Measurements from ENCODE around the gene BABAM2.

The BABAM2 gene

GRCh38 chr2:28271231-28271918 lies 380.8 kb downstream of the BABAM2 start:
- Histone ChIP-seq H3K36me3 (ENCODE audit: insufficient read depth, low read length) (no peaks in the 10 kb centered on the region), H3K4me3 (ENCODE audit: low read length) (no peak overlapping the region), H3K4me1 (ENCODE audit: insufficient read depth, low read length) (peaks cover 34% of the 10 kb centered on the region), H3K27ac (ENCODE audit: low read depth, low read length) (no peak overlapping the region), H3K9ac (ENCODE audit: low read depth, low read length) (no peak overlapping the region), H3K9me3 (ENCODE audit: insufficient read depth, low read depth, low read length) (no peaks in the 10 kb centered on the region), H3K27me3 (ENCODE audit: insufficient read depth, low read length) (no peaks in the 10 kb centered on the region)
- 85% methylated on average over 3 of the region's 3 CpGs for WGBS

GRCh38 chr2:28271919-28272250 lies 381.4 kb downstream of the BABAM2 start:
- Histone ChIP-seq H3K9me3 (ENCODE audit: insufficient read depth, low read depth, low read length) (no peaks in the 10 kb centered on the region), H3K4me3 (ENCODE audit: low read length) (no peak overlapping the region), H3K9ac (ENCODE audit: low read depth, low read length) (no peak overlapping the region), H3K27ac (ENCODE audit: low read depth, low read length) (no peak overlapping the region), H3K27me3 (ENCODE audit: insufficient read depth, low read length) (no peaks in the 10 kb centered on the region), H3K36me3 (ENCODE audit: insufficient read depth, low read length) (no peaks in the 10 kb centered on the region), H3K4me1 (ENCODE audit: insufficient read depth, low read length) (peaks cover 39% of the 10 kb centered on the region)

GRCh38 chr2:28273751-28274150 lies 383.2 kb downstream of the BABAM2 start:
- H3K4me3 ChIP-seq (ENCODE audit: low read length) = no peak overlapping the region
- H3K27ac ChIP-seq (ENCODE audit: low read depth, low read length) = no peak overlapping the region
- no peak overlapping the region for H3K9ac ChIP-seq (ENCODE audit: low read depth, low read length)
- H3K9me3 ChIP-seq (ENCODE audit: insufficient read depth, low read depth, low read length) = no peaks in the 10 kb centered on the region
- WGBS = 92% methylated on average over 6 of the region's 6 CpGs
- peaks cover 38% of the 10 kb centered on the region for H3K4me1 ChIP-seq (ENCODE audit: insufficient read depth, low read length)
- no peaks in the 10 kb centered on the region for H3K27me3 ChIP-seq (ENCODE audit: insufficient read depth, low read length)
- H3K36me3 ChIP-seq (ENCODE audit: insufficient read depth, low read length) = no peaks in the 10 kb centered on the region

- Histone ChIP-seq H3K4me3 (ENCODE audit: low read length) (no peak overlapping the region), H3K4me1 (ENCODE audit: insufficient read depth, low read length) (peaks cover 29% of the 10 kb centered on the region), H3K27ac (ENCODE audit: low read depth, low read length) (peak overlapping the region; percentile 36), H3K36me3 (ENCODE audit: insufficient read depth, low read length) (no peaks in the 10 kb centered on the region), H3K27me3 (ENCODE audit: insufficient read depth, low read length) (no peaks in the 10 kb centered on the region), H3K9me3 (ENCODE audit: insufficient read depth, low read depth, low read length) (no peaks in the 10 kb centered on the region), H3K9ac (ENCODE audit: low read depth, low read length) (no peak overlapping the region)
- WGBS = 40% methylated on average over 9 of the region's 11 CpGs
Observed at GRCh38 chr2:28274911-28275685, 384.6 kb downstream of the BABAM2 start.

GRCh38 chr2:28276076-28276618 lies 385.6 kb downstream of the BABAM2 start:
- Histone ChIP-seq H3K4me3 (ENCODE audit: low read length) (no peak overlapping the region), H3K9ac (ENCODE audit: low read depth, low read length) (no peak overlapping the region), H3K27ac (ENCODE audit: low read depth, low read length) (no peak overlapping the region), H3K36me3 (ENCODE audit: insufficient read depth, low read length) (no peaks in the 10 kb centered on the region), H3K9me3 (ENCODE audit: insufficient read depth, low read depth, low read length) (no peaks in the 10 kb centered on the region), H3K4me1 (ENCODE audit: insufficient read depth, low read length) (peaks cover 29% of the 10 kb centered on the region), H3K27me3 (ENCODE audit: insufficient read depth, low read length) (no peaks in the 10 kb centered on the region)
- 87% methylated on average over 11 of the region's 11 CpGs for WGBS

- Histone ChIP-seq H3K36me3 (ENCODE audit: insufficient read depth, low read length) (no peaks in the 10 kb centered on the region), H3K27ac (ENCODE audit: low read depth, low read length) (no peak overlapping the region), H3K27me3 (ENCODE audit: insufficient read depth, low read length) (no peaks in the 10 kb centered on the region), H3K4me1 (ENCODE audit: insufficient read depth, low read length) (peaks cover 29% of the 10 kb centered on the region), H3K9me3 (ENCODE audit: insufficient read depth, low read depth, low read length) (no peaks in the 10 kb centered on the region), H3K4me3 (ENCODE audit: low read length) (no peak overlapping the region), H3K9ac (ENCODE audit: low read depth, low read length) (no peak overlapping the region)
- 94% methylated on average over 8 of the region's 9 CpGs for WGBS
Observed at GRCh38 chr2:28276807-28277206, 386.3 kb downstream of the BABAM2 start.

- H3K27ac ChIP-seq (ENCODE audit: low read depth, low read length) = no peak overlapping the region
Observed at GRCh38 chr2:28277466-28277865, 386.9 kb downstream of the BABAM2 start.

GRCh38 chr2:28279371-28279770 lies 388.8 kb downstream of the BABAM2 start:
- Histone ChIP-seq H3K4me1 (ENCODE audit: insufficient read depth, low read length) (peaks cover 25% of the 10 kb centered on the region), H3K27me3 (ENCODE audit: insufficient read depth, low read length) (no peaks in the 10 kb centered on the region), H3K36me3 (ENCODE audit: insufficient read depth, low read length) (no peaks in the 10 kb centered on the region), H3K9ac (ENCODE audit: low read depth, low read length) (no peak overlapping the region), H3K4me3 (ENCODE audit: low read length) (no peak overlapping the region), H3K27ac (ENCODE audit: low read depth, low read length) (no peak overlapping the region), H3K9me3 (ENCODE audit: insufficient read depth, low read depth, low read length) (no peaks in the 10 kb centered on the region)
- 96% methylated on average over 4 of the region's 4 CpGs for WGBS

More at GRCh38 chr2:28277466-28277865, 386.9 kb downstream of the BABAM2 start:
- H3K36me3 ChIP-seq (ENCODE audit: insufficient read depth, low read length) = no peaks in the 10 kb centered on the region
- no peaks in the 10 kb centered on the region for H3K27me3 ChIP-seq (ENCODE audit: insufficient read depth, low read length)
- 88% methylated on average over 7 of the region's 7 CpGs for WGBS
- H3K9me3 ChIP-seq (ENCODE audit: insufficient read depth, low read depth, low read length) = no peaks in the 10 kb centered on the region
- no peak overlapping the region for H3K4me3 ChIP-seq (ENCODE audit: low read length)
- no peak overlapping the region for H3K9ac ChIP-seq (ENCODE audit: low read depth, low read length)
- peaks cover 29% of the 10 kb centered on the region for H3K4me1 ChIP-seq (ENCODE audit: insufficient read depth, low read length)

GRCh38 chr2:28280619-28281018 lies 390.1 kb downstream of the BABAM2 start:
- no peak overlapping the region for H3K9ac ChIP-seq (ENCODE audit: low read depth, low read length)
- H3K27ac ChIP-seq (ENCODE audit: low read depth, low read length) = no peak overlapping the region
- no peaks in the 10 kb centered on the region for H3K27me3 ChIP-seq (ENCODE audit: insufficient read depth, low read length)
- H3K4me3 ChIP-seq (ENCODE audit: low read length) = no peak overlapping the region
- 94% methylated on average over 4 of the region's 4 CpGs for WGBS
- H3K9me3 ChIP-seq (ENCODE audit: insufficient read depth, low read depth, low read length) = no peaks in the 10 kb centered on the region
- H3K4me1 ChIP-seq (ENCODE audit: insufficient read depth, low read length) = peaks cover 13% of the 10 kb centered on the region; the same call in 1 of the 2 replicates
- no peaks in the 10 kb centered on the region for H3K36me3 ChIP-seq (ENCODE audit: insufficient read depth, low read length)

GRCh38 chr2:28281739-28282138 lies 391.2 kb downstream of the BABAM2 start:
- no CpG with 5 or more reads among the region's 1 CpG for WGBS
- H3K9ac ChIP-seq (ENCODE audit: low read depth, low read length) = no peak overlapping the region

GRCh38 chr2:28282248-28282647 lies 391.7 kb downstream of the BABAM2 start:
- H3K4me1 ChIP-seq (ENCODE audit: insufficient read depth, low read length) = no peaks in the 10 kb centered on the region; the same call in 1 of the 2 replicates
- no peaks in the 10 kb centered on the region for H3K9me3 ChIP-seq (ENCODE audit: insufficient read depth, low read depth, low read length)
- 91% methylated on average over 3 of the region's 3 CpGs for WGBS

More at GRCh38 chr2:28281739-28282138, 391.2 kb downstream of the BABAM2 start:
- Histone ChIP-seq H3K9me3 (ENCODE audit: insufficient read depth, low read depth, low read length) (no peaks in the 10 kb centered on the region), H3K4me1 (ENCODE audit: insufficient read depth, low read length) (peaks cover 2% of the 10 kb centered on the region; the same call in 1 of the 2 replicates), H3K4me3 (ENCODE audit: low read length) (no peak overlapping the region), H3K36me3 (ENCODE audit: insufficient read depth, low read length) (no peaks in the 10 kb centered on the region), H3K27me3 (ENCODE audit: insufficient read depth, low read length) (no peaks in the 10 kb centered on the region), H3K27ac (ENCODE audit: low read depth, low read length) (no peak overlapping the region)

More at GRCh38 chr2:28282248-28282647, 391.7 kb downstream of the BABAM2 start:
- H3K36me3 ChIP-seq (ENCODE audit: insufficient read depth, low read length) = no peaks in the 10 kb centered on the region
- no peak overlapping the region for H3K4me3 ChIP-seq (ENCODE audit: low read length)
- no peaks in the 10 kb centered on the region for H3K27me3 ChIP-seq (ENCODE audit: insufficient read depth, low read length)
- H3K9ac ChIP-seq (ENCODE audit: low read depth, low read length) = no peak overlapping the region
- H3K27ac ChIP-seq (ENCODE audit: low read depth, low read length) = no peak overlapping the region
